GM10847 (cell line): ENCODE measurements around the gene SIX1.

Source experiments
- POLR2A ChIP-seq: IDR thresholded peaks from 2 replicates; pipeline ENCODE4 v1.6.1; 2011; ENCODE audit not compliant: insufficient read length; ENCODE audit errors: extremely low read depth

The SIX1 gene

GRCh38 chr14:60647837-60648248, 1.4 kb downstream of the SIX1 start:
- TF ChIP-seq POLR2A: no peak

- TF ChIP-seq POLR2A: no peak
Observed at GRCh38 chr14:60647081-60647836, 2.0 kb downstream of the SIX1 start.

DNA sequence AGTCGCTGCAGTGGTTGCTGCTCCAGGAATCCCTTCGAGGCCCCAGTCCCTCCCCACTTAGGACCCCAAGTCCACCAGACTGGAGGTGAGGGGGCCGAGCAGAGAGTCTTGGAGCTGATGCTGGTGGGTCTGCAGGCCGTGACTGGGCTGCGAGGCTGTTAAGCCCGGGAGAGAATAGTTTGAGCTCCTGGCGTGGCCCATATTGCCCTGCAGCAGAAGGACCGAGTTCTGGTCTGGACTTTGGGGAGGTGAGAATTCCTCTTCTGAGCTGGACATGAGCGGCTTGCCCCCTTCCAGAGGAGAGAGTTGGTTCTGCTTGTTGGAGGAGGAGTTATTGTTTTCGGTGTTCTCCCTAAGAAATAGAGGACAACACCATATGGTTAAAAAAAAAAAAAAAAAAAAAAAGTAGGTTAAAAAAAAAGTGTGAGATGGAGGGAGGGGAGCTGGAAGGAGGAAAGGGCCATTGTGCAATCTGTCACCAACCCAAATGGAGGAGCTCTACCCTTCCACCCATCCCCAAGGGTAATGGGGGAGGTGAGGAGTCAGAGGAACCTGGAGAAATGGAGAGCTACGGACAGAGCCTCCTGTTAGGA, 3.0 kb downstream of the SIX1 start:
- no peak for TF ChIP-seq POLR2A

GRCh38 chr14:60645126-60645741, 4.0 kb downstream of the SIX1 start:
- no peak for TF ChIP-seq POLR2A

- no peak for TF ChIP-seq POLR2A
Observed at GRCh38 chr14:60644666-60645065, 4.6 kb downstream of the SIX1 start.

- no peak for TF ChIP-seq POLR2A
Observed at GRCh38 chr14:60643463-60644314, 5.6 kb downstream of the SIX1 start.

- no peak for TF ChIP-seq POLR2A
Observed at GRCh38 chr14:60643141-60643462, 6.2 kb downstream of the SIX1 start.

GRCh38 chr14:60642270-60643140, 6.8 kb downstream of the SIX1 start:
- no peak for TF ChIP-seq POLR2A

DNA sequence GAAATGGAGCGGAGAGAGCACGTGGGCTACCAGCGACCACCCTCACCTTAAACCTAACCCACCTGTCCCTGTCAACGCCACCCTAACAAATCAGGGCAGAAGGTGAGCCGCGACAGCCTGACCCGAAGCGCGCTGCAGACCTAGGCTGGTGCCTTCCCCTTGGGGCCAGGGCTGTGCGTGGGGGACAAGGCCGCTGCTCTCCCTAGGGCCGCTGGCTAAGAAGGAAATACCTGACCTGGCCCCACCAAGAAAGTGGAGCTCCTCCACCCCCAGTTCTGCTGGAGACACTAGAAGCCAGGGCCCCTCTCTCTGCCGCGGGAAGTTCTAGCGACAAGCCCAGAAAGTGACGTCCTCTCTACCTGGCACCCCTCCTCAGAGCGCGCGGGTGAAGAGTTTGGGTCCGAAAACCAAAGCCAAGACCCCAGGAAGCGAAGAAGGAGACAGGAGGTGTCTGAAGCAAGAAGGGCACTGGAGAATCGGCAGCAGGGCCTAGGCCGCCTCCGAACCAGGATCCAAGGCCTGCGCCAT, 7.5 kb downstream of the SIX1 start:
- no peak for TF ChIP-seq POLR2A

DNA sequence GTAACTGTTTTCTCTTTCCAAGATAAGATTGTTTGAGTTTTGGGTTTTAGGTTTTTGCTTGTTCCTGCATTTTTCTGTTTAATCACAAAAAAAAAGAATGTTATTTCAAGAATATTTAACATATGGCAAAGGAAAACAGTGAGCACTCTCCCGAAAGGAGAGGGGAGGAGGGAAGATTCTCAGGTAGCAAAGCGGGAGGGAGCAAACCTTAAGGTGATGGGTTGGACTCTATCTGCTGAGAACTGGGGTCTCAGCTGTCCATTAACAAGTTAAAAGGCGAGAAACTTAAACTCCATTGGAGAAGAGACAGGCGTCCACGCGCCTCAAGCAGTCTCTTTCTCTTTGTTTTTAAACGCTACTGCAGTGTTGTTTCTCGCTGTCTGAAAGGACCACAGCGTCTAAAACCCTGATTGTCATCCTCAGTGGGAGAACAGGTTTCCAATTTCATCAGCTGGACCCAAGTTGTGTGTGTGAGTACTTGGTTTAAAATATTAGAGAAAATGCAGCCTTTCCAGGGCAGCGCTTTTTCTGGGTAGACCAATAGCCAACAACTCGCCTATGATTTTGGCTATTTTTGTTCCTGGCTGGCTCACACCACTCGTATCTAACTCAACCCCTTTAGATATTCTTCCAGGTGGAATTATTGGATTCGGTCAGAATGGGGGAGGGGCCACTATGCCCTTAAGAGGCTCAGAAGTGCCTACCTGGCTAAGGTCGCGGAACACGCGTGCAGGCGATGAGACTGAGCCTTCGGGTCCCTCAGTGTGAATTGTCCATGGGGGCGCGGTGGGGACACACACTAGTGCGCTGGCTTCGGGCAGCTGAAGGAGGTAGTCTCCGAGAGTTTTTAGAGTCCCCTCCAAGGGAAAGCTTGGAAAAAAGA, 8.2 kb downstream of the SIX1 start:
- no peak for TF ChIP-seq POLR2A

DNA sequence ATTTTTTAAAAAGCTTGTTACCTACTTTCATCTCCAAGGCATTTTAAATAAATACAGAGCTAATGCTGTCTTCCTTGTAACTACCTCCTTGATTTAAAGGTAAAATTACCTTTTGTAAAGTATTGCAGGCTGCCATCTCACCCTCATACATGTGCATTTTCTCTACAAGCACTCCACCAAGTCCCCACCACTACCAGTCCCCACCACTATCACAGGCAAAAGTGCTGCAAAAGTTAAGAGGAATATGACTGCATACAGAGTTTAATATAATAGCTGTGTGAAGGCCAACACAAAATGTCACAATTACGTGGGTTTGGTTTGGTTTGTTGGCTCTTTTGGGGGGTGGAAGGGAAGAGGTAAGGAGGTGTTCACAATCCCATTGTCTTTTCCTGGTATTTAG, 9.6 kb downstream of the SIX1 start:
- TF ChIP-seq POLR2A: no peak

GRCh38 chr14:60637479-60638315, 11.6 kb downstream of the SIX1 start:
- no peak for TF ChIP-seq POLR2A
